ENCODE results near the gene UPF3A. TPM values are rescaled to one million over a fixed set of nuclear protein-coding genes. Genes with fewer than 3 reads are reported as not detected.
"Not testable (repeated sequence)": the region's sequence is repeated elsewhere in the genome, so short reads cannot be mapped to it uniquely, and the experiment has no call there.

UPF3A gene
- total and polyA plus RNA-seq, 9 of the 15 experiments (the other 6 are each of a cell fraction or from before 2014, with no cell fraction given) = 15.6 to 76.5 (median 40.9) TPM

DNA sequence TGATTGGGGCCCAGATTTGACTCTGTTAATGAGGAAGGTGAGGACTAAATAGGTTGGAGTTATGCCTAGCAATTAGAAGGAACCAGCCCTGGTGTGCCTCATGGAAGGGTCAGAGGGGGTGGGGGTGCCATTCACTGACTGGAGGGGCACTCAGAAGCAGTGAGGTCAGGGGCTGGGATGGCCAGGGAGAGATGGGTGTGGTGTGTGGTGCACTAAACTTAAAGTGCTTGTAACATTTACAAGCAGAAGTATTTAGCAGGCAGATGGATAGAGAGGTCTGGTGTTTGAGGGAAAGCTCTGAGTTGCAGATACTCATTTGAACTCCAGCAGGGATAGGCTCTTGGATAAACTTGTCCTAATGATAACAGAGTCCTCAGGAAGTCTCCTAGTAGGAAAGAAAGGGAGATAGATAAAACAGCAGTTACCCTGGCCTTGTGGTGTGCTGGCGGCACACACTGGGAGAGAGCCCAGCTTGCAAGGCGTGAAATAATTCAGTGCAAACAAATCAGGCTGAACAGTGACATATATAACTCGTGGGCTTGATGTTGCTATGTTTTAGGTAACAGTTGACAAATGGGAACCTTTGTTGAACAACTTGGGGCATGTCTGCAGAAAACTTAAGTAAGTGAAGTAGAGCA lies 20.0 kb upstream of the UPF3A start (continued):
- TF ChIP-seq, protein P1, sequence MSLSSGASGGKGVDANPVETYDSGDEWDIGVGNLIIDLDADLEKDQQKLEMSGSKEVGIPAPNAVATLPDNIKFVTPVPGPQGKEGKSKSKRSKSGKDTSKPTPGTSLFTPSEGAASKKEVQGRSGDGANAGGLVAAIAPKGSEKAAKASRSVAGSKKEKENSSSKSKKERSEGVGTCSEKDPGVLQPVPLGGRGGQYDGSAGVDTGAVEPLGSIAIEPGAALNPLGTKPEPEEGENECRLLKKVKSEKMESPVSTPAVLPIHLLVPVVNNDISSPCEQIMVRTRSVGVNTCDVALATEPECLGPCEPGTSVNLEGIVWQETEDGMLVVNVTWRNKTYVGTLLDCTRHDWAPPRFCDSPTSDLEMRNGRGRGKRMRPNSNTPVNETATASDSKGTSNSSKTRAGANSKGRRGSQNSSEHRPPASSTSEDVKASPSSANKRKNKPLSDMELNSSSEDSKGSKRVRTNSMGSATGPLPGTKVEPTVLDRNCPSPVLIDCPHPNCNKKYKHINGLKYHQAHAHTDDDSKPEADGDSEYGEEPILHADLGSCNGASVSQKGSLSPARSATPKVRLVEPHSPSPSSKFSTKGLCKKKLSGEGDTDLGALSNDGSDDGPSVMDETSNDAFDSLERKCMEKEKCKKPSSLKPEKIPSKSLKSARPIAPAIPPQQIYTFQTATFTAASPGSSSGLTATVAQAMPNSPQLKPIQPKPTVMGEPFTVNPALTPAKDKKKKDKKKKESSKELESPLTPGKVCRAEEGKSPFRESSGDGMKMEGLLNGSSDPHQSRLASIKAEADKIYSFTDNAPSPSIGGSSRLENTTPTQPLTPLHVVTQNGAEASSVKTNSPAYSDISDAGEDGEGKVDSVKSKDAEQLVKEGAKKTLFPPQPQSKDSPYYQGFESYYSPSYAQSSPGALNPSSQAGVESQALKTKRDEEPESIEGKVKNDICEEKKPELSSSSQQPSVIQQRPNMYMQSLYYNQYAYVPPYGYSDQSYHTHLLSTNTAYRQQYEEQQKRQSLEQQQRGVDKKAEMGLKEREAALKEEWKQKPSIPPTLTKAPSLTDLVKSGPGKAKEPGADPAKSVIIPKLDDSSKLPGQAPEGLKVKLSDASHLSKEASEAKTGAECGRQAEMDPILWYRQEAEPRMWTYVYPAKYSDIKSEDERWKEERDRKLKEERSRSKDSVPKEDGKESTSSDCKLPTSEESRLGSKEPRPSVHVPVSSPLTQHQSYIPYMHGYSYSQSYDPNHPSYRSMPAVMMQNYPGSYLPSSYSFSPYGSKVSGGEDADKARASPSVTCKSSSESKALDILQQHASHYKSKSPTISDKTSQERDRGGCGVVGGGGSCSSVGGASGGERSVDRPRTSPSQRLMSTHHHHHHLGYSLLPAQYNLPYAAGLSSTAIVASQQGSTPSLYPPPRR (CRISPR knock-in tag; IDR thresholded peaks at IDR 0.05; ENCODE audit: borderline replicate concordance) = no peak

GRCh38 chr13:114263578-114263977 lies 17.8 kb upstream of the UPF3A start:
- Histone ChIP-seq H3K27me3 (ENCODE audit: control insufficient read depth in 2 of 2, insufficient read depth in 2 of 2, low read length in 2 of 2) (no peaks in the 10 kb centered on the region), H3K36me3 (ENCODE audit: control insufficient read depth, insufficient read depth, low read length) (peaks cover 95% of the 10 kb centered on the region), H3K27ac (ENCODE audit: extremely low read depth, low read depth, low read length) (no peak overlapping the region), H3K4me1 (replicated peaks in 1 of 2; ENCODE audit: control insufficient read depth in 2 of 2, insufficient read depth in 2 of 2, low read length in 2 of 2) (no peaks in the 10 kb centered on the region), H3K9ac (ENCODE audit: insufficient read depth in 1 of 2, low read depth in 2 of 2, low read length in 2 of 2) (no peak overlapping the region), H3K9me1 (ENCODE audit: control insufficient read depth, insufficient read depth, low read length) (no peaks in the 10 kb centered on the region), H3K4me3 (no peak overlapping the region), H3K9me3 (replicated peaks; ENCODE audit: control insufficient read depth, insufficient read depth, low read depth, low read length) (no peaks in the 10 kb centered on the region), H3K4me2 (ENCODE audit: insufficient read depth, low read length) (no peak overlapping the region), H4K20me1 (replicated peaks; ENCODE audit: control insufficient read depth, insufficient read depth, low read length) (no peaks in the 10 kb centered on the region), H3K79me2 (ENCODE audit: control insufficient read depth, insufficient read depth, low read length) (no peaks in the 10 kb centered on the region), H2AFZ (ENCODE audit: low read depth, low read length) (no peak overlapping the region)
- no TSS peak for BruUV-seq (replicated peaks)
- no peak for FAIRE-seq
- no peak for DNase-seq (ENCODE audit: extremely low read depth in 1 of 4, low spot score in 3 of 4)
- ChIA-PET POLR2A (no interaction called here), CTCF (ENCODE audit: low intra/inter-chr PET ratio) (no interaction called here)
- no peak for ATAC-seq
- in situ Hi-C loops (cut with MboI) (no loop called here), intact Hi-C loops (cut with micrococcal nuclease) (no loop called here)
- WGBS (ENCODE audit: insufficient coverage, low coverage, missing lambda C conversion rate) = 88% methylated on average over 5 of the region's 5 CpGs
- no peak for TF ChIP-seq BCLAF1 (IDR thresholded peaks at IDR 0.05; ENCODE audit: borderline replicate concordance in 1 of 2, control insufficient read depth in 1 of 2, low read depth in 2 of 2, low read length in 1 of 2)

- H2AFZ ChIP-seq (ENCODE audit: low read depth, low read length); H3K27ac ChIP-seq (ENCODE audit: extremely low read depth, low read depth, low read length); ATAC-seq; in situ Hi-C loops (cut with MboI); H3K4me3 ChIP-seq; H4K20me1 ChIP-seq (replicated peaks; ENCODE audit: control insufficient read depth, insufficient read depth, low read length); H3K9me1 ChIP-seq (ENCODE audit: control insufficient read depth, insufficient read depth, low read length); H3K4me1 ChIP-seq (replicated peaks in 1 of 2; ENCODE audit: control insufficient read depth in 2 of 2, insufficient read depth in 2 of 2, low read length in 2 of 2); FAIRE-seq; H3K27me3 ChIP-seq (ENCODE audit: control insufficient read depth in 2 of 2, insufficient read depth in 2 of 2, low read length in 2 of 2); CTCF ChIA-PET (ENCODE audit: low intra/inter-chr PET ratio); H3K9ac ChIP-seq (ENCODE audit: insufficient read depth in 1 of 2, low read depth in 2 of 2, low read length in 2 of 2); H3K79me2 ChIP-seq (ENCODE audit: control insufficient read depth, insufficient read depth, low read length); BruUV-seq (replicated peaks); H3K9me3 ChIP-seq (replicated peaks; ENCODE audit: control insufficient read depth, insufficient read depth, low read depth, low read length); DNase-seq (ENCODE audit: extremely low read depth in 1 of 4, low spot score in 3 of 4); POLR2A ChIA-PET; intact Hi-C loops (cut with micrococcal nuclease); H3K4me2 ChIP-seq (ENCODE audit: insufficient read depth, low read length): not testable (repeated sequence)
- 98% methylated on average over 6 of the region's 13 CpGs for WGBS (ENCODE audit: insufficient coverage, low coverage, missing lambda C conversion rate)
- H3K36me3 ChIP-seq (ENCODE audit: control insufficient read depth, insufficient read depth, low read length) = peaks cover 95% of the 10 kb centered on the region
Observed at GRCh38 chr13:114264313-114264712, 17.1 kb upstream of the UPF3A start.

Measured in K562 (cell line).